ENCODE results near the gene GNG8. TPM values are rescaled to one million over a fixed set of nuclear protein-coding genes. Genes with fewer than 3 reads are reported as not detected.

The GNG8 gene
- total RNA-seq, 1 experiment from 2014 or later: not detected

DNA sequence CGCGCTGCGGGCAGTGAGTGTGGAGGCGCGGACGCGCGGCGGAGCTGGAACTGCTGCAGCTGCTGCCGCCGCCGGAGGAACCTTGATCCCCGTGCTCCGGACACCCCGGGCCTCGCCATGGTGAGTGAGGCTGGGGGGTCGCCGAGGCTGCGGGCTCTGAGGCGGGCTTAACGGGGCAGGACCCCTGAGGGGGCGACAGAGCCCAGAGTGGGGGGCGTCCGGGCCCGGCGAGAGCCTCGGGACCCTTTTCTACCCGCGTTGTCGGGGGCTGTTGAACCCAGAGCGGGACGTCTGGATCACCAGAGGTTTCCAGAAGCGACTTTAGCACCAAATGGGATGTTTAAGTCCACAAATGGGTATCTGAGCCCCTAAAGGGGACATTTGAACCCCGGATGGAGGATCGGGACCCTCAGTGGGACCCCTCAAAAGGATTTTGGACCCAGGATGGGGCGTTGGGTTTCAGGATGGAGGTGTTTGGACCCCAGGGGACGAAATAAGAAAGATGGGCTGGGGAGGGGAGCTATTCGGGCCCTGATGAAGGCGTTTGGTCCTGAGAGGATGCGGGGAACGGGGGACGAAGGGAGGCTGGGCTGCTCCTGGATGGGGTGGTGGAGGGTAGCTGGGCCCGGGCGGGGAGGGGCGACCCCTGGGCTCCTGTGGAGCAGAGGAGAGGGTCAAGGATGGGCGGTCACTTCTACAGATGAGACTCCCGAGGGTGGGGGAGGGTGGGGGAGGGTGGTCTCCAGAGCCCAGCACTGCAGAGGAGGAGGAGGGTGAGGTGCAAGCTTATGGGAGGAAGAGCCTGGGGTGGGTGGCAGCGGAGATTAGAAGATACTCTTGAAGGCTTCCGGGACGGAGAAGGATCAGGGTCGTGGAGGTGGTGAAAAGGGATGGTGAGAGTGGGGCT is 34.4 kb downstream of the GNG8 start, which contains the start of gene CALM3:
CALM3 (plus strand) TSS at position 13 of the 907 bp plus-strand sequence; CDS start at position 118, 105 bp downstream.
- Histone ChIP-seq H3K14ac (ENCODE audit: insufficient read depth, low read length) (peak within 1 kb of the TSS; percentile 90), H3K18ac (ENCODE audit: insufficient read length, low read depth, low read length) (peak within 1 kb of the TSS; percentile 89), H2BK120ac (ENCODE audit: low read depth, low read length, poor library complexity, severe bottlenecking) (no peak within 1 kb of the TSS), H3K4me1 (ENCODE audit: insufficient read depth, low read length) (no peaks in the 10 kb centered on the region), H4K20me1 (ENCODE audit: control insufficient read depth, insufficient read depth, insufficient read length) (no peaks in the 10 kb centered on the region), H2BK20ac (ENCODE audit: low read depth, low read length, poor library complexity, severe bottlenecking) (no peak within 1 kb of the TSS), H2BK15ac (ENCODE audit: low read depth, low read length) (no peak within 1 kb of the TSS), H3K9ac (ENCODE audit: extremely low read depth, insufficient read length, low read length) (peak within 1 kb of the TSS; percentile 88), H2BK12ac (ENCODE audit: insufficient read length, low read depth, low read length) (no peak within 1 kb of the TSS), H3K79me1 (ENCODE audit: insufficient read depth, low read depth, low read length, poor library complexity, severe bottlenecking) (peaks cover 7% of the 10 kb centered on the region), H3K9me3 (ENCODE audit: control insufficient read depth, low read depth, low read length) (no peaks in the 10 kb centered on the region), H4K8ac (replicated peaks; ENCODE audit: insufficient read length, low read depth, low read length) (no peak within 1 kb of the TSS), H3K56ac (ENCODE audit: insufficient read length, low read depth, low read length) (peak within 1 kb of the TSS; percentile 53), H2AK5ac (ENCODE audit: insufficient read length, low read length) (no peak within 1 kb of the TSS), H2BK5ac (ENCODE audit: insufficient read length, low read length) (peak within 1 kb of the TSS; percentile 83), H3K79me2 (ENCODE audit: insufficient read depth, low read length) (peaks cover 5% of the 10 kb centered on the region; the same call in 1 of the 2 replicates), H3K27me3 (ENCODE audit: insufficient read depth, low read length) (no peaks in the 10 kb centered on the region), H3K23ac (ENCODE audit: insufficient read length, low read depth, low read length) (no peak within 1 kb of the TSS), H4K91ac (ENCODE audit: insufficient read length, low read depth, low read length) (no peak within 1 kb of the TSS), H3K4ac (ENCODE audit: low read depth, low read length) (no peak within 1 kb of the TSS; the same call in 1 of the 2 replicates), H3K23me2 (ENCODE audit: insufficient read length, low read depth, low read length, poor library complexity, severe bottlenecking) (peaks cover 12% of the 10 kb centered on the region), H4K5ac (ENCODE audit: insufficient read length, low read depth, low read length) (peak within 1 kb of the TSS; percentile 33), H2AFZ (ENCODE audit: low read length) (no peak within 1 kb of the TSS), H3T11ph (ENCODE audit: low read length) (peak within 1 kb of the TSS; percentile 42), H3K27ac (ENCODE audit: insufficient read length, low read depth, low read length) (peak within 1 kb of the TSS; percentile 49), H3K4me2 (ENCODE audit: insufficient read depth, insufficient read length, low read length) (peak within 1 kb of the TSS; percentile 65)
- Mint-ChIP-seq H3K4me3 (peak within 1 kb of the TSS; percentile 94 to 98), H3K27me3 (ENCODE audit: low read depth) (peaks cover 5% of the 10 kb centered on the region; the same call in 1 of the 2 replicates), H3K9me3 (peaks cover 3 to 9% of the 10 kb centered on the region in 2 experiments; a peak in 3 of 5 replicates), H3K27ac (peak within 1 kb of the TSS; percentile 100), H3K4me1 (peaks cover 19 to 31% of the 10 kb centered on the region in 2 experiments), H3K36me3 (ENCODE audit: insufficient read depth in 1 of 3, low read depth in 3 of 3) (peaks cover 6 to 18% (median 13%) of the 10 kb centered on the region in 3 experiments; a peak in 6 of 7 replicates)
- no peak for DNase-seq
- TF ChIP-seq, protein P1, sequence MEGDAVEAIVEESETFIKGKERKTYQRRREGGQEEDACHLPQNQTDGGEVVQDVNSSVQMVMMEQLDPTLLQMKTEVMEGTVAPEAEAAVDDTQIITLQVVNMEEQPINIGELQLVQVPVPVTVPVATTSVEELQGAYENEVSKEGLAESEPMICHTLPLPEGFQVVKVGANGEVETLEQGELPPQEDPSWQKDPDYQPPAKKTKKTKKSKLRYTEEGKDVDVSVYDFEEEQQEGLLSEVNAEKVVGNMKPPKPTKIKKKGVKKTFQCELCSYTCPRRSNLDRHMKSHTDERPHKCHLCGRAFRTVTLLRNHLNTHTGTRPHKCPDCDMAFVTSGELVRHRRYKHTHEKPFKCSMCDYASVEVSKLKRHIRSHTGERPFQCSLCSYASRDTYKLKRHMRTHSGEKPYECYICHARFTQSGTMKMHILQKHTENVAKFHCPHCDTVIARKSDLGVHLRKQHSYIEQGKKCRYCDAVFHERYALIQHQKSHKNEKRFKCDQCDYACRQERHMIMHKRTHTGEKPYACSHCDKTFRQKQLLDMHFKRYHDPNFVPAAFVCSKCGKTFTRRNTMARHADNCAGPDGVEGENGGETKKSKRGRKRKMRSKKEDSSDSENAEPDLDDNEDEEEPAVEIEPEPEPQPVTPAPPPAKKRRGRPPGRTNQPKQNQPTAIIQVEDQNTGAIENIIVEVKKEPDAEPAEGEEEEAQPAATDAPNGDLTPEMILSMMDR (conservative IDR thresholded peaks at IDR 0.05): no peak
- no CpG with 5 or more reads among the region's 51 CpGs for WGBS (ENCODE audit: extremely low coverage, insufficient read length, low lambda C conversion rate)
